ENCODE data around the gene ZGPAT. TPM values are rescaled to one million over a fixed set of nuclear protein-coding genes. Genes with fewer than 3 reads are reported as not detected.
A peak's percentile ranks its signal among the peaks of the same experiment; 100 is the strongest.

Gene ZGPAT
- total RNA-seq, 1 donor from 2014 or later = 32.8 TPM

DNA sequence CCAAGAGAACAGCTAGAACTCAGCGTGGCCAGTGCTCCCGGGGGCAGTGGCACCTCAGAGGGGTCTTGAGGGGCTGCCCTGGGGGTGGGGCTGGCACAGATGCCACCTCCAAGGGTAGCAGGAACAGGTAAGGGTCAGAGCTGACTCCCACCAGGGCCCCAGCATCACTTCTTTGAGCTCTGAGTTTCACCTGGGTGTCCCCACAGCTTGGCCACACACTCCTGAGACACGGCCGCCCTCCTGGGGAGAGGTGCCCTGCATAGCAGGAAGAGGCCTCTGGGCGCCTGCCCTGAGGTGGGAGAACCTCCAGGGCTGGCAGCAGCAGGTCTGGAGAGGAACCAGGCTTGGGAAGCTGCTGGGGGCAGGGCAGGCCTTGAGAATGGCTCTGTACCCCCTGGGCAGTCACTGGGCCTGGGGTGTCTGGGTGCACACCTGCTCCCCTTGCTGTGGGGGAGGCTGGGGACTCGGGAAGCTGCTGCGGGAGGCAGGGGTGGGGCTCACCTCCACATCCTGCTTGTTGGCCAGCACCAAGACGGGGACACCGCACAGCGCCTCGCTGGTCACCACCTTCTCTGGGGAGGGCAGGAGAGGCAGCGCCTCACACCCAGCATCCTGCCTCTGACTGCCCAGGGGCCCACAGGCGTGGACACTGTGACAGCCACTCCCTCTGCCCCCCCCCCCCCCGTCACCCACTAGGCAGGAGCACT, 6.4 kb upstream of the ZGPAT start:
- no peak overlapping the region for H3K27ac Mint-ChIP-seq
- TF ChIP-seq, protein P1, sequence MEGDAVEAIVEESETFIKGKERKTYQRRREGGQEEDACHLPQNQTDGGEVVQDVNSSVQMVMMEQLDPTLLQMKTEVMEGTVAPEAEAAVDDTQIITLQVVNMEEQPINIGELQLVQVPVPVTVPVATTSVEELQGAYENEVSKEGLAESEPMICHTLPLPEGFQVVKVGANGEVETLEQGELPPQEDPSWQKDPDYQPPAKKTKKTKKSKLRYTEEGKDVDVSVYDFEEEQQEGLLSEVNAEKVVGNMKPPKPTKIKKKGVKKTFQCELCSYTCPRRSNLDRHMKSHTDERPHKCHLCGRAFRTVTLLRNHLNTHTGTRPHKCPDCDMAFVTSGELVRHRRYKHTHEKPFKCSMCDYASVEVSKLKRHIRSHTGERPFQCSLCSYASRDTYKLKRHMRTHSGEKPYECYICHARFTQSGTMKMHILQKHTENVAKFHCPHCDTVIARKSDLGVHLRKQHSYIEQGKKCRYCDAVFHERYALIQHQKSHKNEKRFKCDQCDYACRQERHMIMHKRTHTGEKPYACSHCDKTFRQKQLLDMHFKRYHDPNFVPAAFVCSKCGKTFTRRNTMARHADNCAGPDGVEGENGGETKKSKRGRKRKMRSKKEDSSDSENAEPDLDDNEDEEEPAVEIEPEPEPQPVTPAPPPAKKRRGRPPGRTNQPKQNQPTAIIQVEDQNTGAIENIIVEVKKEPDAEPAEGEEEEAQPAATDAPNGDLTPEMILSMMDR (conservative IDR thresholded peaks at IDR 0.05) = no peak
- no peak for DNase-seq (ENCODE audit: extremely low spot score, unreplicated experiment)
- no peak overlapping the region for H3K4me3 Mint-ChIP-seq
- H3K9me3 Mint-ChIP-seq = no peaks in the 10 kb centered on the region
- H3K4me1 Mint-ChIP-seq (ENCODE audit: unreplicated experiment) = peaks cover 2% of the 10 kb centered on the region
- H3K36me3 Mint-ChIP-seq = no peaks in the 10 kb centered on the region
- no peaks in the 10 kb centered on the region for H3K27me3 Mint-ChIP-seq

DNA sequence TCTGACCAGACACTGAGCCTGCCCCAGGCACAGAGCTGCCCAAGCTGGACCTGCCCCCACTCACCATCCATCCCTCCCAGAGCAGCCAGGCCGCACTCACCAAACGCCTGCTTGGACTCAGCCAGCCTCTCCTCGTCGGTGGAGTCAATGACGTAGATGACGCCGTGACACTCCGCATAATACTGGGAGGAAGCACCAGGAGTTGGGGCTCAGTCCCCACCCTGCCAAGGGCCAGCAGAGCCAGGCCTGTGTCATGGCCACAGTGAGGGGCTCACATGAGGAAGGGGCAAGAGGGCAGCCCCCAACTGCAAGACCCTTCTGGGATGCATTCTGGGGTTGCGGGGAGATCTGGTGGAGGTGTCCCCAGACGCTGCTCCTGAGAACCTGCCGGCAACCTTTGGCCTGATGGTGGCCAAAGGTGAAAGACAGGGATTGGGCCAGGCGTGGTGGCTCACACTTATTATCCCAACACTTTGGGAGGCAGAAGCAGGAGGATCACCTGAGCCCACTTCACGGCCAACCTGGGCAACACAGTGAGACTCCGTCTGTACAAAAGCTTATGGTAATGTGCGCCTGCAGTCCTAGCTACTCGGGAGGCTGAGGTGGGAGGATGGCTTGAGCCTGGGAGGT, 5.7 kb upstream of the ZGPAT start:
- Mint-ChIP-seq H3K27ac (no peak overlapping the region), H3K27me3 (no peaks in the 10 kb centered on the region), H3K4me1 (ENCODE audit: unreplicated experiment) (peaks cover 7% of the 10 kb centered on the region), H3K4me3 (no peak overlapping the region), H3K36me3 (peaks cover 4% of the 10 kb centered on the region), H3K9me3 (no peaks in the 10 kb centered on the region)
- TF ChIP-seq, protein P1 (conservative IDR thresholded peaks at IDR 0.05) = no peak
- DNase-seq (ENCODE audit: extremely low spot score, unreplicated experiment) = no peak

DNA sequence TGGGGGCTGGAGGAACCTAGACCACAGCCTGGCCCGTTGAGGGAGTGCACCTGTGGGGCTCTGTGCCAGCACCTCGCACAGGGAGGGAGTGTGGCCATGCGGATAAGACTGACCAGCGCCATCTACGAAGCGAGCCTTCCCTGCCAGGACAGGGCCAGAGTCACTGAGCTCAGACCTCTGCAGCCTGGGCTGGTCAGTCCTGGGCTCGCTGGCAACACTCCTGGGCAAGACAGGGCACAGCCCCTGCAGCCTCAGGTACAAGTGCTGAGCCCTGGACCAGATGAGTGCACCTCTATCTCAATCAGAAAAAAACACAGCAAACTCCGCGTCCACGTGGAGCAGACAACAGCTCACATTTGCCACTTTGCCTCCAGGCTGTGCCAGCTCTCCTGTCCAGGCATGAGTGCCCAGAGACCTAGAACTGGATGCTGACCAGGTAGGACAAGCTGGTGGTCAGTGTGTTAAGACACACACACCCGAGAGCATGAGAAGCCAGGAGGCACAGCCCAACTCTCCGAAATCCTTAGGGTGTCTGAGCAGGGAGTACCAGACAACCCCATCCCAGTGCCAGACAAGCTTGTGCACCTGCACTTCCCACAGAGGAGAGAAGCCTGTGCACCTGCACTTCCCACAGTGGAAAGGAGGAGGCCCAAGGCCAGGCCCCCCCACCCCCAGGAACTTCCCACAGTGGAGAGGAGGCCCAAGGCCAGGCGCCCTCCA, 4.9 kb upstream of the ZGPAT start:
- TF ChIP-seq, protein P1 (conservative IDR thresholded peaks at IDR 0.05) = no peak
- Mint-ChIP-seq H3K27me3 (no peaks in the 10 kb centered on the region), H3K4me3 (no peak overlapping the region), H3K4me1 (ENCODE audit: unreplicated experiment) (peaks cover 7% of the 10 kb centered on the region), H3K36me3 (peaks cover 4% of the 10 kb centered on the region), H3K9me3 (no peaks in the 10 kb centered on the region), H3K27ac (no peak overlapping the region)
- DNase-seq (ENCODE audit: extremely low spot score, unreplicated experiment) = no peak

DNA sequence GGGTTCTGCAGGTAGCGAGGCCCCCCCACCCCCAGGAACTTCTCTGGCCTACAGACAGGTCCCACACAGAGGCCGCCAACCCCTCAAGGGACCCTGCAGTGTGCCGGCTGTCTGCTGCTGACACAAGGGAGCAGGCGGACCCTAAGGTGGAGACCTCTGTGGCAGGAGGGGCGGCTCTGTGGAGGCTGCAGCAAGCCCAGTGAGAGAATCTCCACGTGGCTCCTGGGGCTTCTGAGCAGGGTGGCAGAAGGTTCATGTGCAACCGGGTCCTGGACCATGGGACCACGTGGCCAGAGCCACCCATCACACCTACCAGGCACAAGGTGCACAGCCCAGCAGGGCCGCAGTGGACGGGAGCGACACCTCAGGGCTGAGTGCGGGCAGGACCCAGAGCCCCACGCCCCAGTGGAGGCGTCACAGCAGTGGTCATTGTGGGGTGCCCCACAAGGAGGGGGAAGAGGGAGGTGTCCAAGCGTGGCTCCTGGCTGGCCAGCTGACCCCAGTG, 4.3 kb upstream of the ZGPAT start:
- DNase-seq (ENCODE audit: extremely low spot score, unreplicated experiment) = peak; percentile 66
- TF ChIP-seq, protein P1 (conservative IDR thresholded peaks at IDR 0.05) = no peak
- Mint-ChIP-seq H3K27ac (no peak overlapping the region), H3K4me3 (no peak overlapping the region), H3K27me3 (no peaks in the 10 kb centered on the region), H3K36me3 (peaks cover 4% of the 10 kb centered on the region), H3K4me1 (ENCODE audit: unreplicated experiment) (peaks cover 8% of the 10 kb centered on the region), H3K9me3 (no peaks in the 10 kb centered on the region)

DNA sequence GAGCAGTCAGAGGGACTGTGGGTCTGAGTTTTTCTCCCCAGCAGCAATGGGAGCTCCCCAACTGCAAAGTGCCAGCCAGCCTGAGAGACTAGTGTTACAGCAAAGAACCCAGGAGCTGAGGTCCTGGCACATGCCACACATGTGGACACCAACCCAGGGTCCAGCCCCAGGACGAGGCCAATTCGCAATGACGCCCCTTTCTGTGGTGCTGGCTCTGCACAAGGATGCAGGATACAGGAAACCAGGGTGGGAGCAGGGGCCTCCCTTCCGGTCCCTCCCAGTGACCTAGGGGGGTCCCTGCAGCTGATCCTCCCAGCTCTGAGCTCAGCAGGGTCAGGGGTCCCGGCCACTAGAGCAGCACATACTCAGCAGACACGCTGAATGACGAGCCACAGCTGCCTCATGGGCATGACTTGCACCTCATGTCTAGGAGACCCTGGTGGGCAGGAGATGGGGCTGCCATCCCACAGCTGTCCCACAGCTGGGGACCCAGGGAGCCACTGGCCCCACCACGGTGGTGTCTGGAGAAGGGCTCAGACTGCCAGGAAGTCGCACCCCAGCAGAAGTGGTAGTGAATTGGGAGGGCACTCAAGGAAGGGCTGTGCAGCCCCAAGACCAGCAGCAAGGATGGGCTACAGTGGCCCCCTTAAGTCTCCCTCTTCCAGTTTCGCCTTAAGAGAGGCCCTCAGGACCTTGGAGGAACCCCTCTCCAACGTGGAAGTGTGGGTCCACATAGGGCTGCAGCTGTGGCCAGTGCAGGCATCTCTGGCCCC, 3.7 kb upstream of the ZGPAT start:
- TF ChIP-seq, protein P1 (conservative IDR thresholded peaks at IDR 0.05) = no peak
- no peak overlapping the region for H3K4me3 Mint-ChIP-seq
- H3K4me1 Mint-ChIP-seq (ENCODE audit: unreplicated experiment) = peaks cover 12% of the 10 kb centered on the region
- no peaks in the 10 kb centered on the region for H3K9me3 Mint-ChIP-seq
- peaks cover 4% of the 10 kb centered on the region for H3K36me3 Mint-ChIP-seq
- no peak for DNase-seq (ENCODE audit: extremely low spot score, unreplicated experiment)
- H3K27ac Mint-ChIP-seq = no peak overlapping the region
- no peaks in the 10 kb centered on the region for H3K27me3 Mint-ChIP-seq

Data from type B pancreatic cell (in vitro differentiated cells).